HG02885 (cell line): ENCODE measurements around the gene B9D1.
"Not testable (repeated sequence)": the region's sequence is repeated elsewhere in the genome, so short reads cannot be mapped to it uniquely, and the experiment has no call there.

Experiments used
- ATAC-seq: cut with Tn5 transposase; IDR thresholded peaks from one replicate; pipeline ENCODE4 v1.9.1; 2021; ENCODE audit warnings: mild to moderate bottlenecking; ENCODE audit not compliant: unreplicated experiment, poor library complexity

Gene B9D1

GRCh38 chr17:19361326-19361725 is 1.2 kb downstream of the B9D1 start:
- no peak for ATAC-seq

GRCh38 chr17:19360772-19361171 is 1.8 kb downstream of the B9D1 start:
- ATAC-seq, result no peak

GRCh38 chr17:19359856-19360255 is 2.7 kb downstream of the B9D1 start:
- ATAC-seq, result no peak

DNA sequence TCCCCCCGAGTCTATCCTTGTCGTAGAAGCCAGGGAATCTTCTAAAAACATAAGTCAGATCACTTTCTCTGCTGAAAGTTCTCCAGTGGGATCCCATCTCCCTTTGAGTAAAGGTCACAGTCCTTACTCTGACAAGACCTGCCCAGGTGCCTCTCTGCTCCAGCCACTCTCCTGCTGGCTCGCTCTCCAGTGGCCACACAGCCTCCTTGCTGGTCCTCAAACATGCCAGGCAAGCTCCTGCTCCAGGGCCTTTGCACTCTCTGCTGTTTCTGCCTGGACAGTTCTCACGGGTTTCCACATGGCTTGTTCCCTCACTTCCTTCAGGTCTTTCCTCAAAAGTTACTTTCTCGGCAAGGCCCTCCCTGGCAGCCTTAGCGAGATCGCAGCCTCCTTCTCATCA is 3.4 kb downstream of the B9D1 start:
- no peak for ATAC-seq

DNA sequence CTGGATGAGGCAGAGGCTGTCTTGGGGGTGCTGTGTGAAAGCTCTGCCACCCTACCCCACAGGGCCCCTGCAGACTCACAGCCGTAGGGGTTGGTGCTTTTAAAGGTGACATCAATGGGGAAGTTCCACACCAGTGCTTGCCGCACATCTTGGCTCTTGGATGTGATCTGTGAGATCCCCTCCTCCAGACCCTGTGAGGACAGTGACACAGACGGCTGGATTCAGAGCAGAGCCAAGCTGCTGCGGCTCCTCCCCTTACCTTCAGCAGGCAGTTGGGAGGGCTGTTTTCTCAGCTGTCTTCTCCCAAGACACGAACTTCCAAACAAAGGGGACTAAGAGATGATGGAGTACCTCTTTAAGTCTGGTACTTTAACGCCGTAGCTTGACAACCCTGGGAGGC is 4.8 kb downstream of the B9D1 start:
- no peak for ATAC-seq

GRCh38 chr17:19357351-19357750 is 5.2 kb downstream of the B9D1 start:
- no peak for ATAC-seq

GRCh38 chr17:19354748-19355147 is 7.8 kb downstream of the B9D1 start:
- ATAC-seq, result no peak

- ATAC-seq, result not testable (repeated sequence)
Observed at GRCh38 chr17:19353401-19353800, 9.1 kb downstream of the B9D1 start.

DNA sequence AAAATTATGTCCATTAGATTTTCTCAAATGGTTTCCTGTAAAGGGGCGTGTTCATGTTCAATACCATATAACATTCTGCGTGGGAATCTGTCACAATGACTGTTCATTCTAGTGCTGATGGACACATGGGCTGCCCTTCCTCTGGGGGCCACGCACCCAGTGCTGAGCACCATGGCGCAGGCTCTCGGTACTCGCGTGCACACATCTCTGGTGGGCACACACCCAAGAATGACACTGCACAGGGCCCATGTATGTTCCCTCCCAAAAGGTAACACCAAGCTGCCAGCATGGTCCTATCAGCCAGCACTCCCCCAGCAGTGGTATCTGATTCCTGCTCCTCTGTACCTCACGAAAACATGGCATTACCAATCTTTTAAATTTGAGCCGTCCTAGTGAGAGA is 13.7 kb downstream of the B9D1 start:
- ATAC-seq, result no peak

- ATAC-seq, result no peak
Observed at GRCh38 chr17:19348081-19348650, 14.4 kb downstream of the B9D1 start.

DNA sequence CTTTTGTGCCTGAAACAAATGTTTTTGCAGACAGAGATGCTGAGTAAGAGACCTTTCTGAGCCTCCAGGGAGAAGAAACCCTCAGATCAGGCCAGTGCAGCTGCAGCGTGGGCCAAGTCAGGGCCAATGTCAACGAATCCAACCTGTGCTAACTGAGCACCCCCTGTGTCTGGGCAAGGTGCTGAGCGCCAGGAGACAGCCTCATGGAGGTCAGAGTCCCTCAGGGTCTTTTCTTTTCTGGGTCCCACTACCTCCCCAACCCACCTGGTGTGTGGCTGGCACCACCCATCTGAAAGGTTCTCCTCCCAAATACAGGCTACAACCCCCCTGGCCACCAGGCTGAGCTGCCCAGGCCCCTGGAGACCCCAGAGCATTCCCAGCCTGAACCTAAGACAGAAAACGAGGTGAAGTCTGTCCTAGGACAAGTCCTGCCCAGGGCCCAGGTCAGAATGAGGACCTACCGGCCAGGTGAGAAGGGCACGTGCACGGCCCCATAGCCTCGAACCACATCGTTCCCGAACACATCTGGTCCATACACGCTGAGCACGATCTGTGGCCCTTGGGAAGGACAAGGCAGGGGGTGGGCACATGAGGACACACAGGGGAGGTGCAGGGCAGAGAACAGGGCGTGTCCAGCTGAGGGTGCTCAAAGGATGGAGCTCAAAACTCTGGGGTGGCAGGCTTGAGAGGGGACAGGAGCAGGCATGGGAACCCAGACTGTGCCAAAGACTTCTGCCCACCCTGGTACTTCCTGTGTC is 15.0 kb downstream of the B9D1 start:
- no peak for ATAC-seq

DNA sequence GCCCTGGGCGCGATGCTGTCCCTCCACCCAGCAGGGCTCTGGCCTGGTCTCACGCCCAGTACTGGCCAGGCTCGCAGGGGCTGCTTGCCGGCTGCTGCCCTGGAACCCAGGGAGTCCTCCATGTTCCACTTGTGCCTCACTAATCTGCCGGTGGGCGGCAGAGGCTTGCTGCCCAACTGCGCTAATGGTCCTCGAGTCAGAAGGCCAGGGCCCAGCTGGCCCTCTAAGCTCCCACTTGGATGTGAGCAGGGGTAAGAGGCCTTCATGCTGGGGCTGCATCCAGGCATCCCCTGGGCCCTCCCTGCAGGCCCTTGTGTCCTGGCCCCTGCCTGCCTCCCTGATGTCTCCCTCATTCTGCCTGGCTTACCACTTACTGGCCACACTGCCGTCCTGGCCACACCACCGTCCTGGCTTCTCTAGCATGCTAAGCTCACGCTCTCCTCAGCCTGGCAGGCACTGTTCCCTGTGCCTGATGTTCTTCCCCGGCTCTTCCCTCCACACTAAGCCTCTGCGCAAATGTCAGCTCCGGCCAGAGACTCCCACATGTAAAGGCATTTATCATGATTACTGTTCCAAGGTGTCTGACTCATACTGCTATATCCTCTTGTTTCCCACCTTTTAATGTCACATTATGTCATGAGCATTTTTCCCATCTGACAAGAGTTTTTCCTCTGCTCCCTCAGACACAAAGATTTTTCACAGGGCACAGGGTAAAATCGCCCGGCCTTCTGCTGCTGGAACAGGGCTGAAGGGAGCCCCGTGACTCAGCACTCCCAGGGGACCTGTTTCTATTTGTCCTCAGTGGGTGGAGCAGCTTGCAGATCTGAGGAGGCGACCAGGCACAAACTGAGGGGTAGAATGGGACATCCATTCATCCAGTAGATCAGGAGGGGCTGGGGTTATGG is 15.9 kb downstream of the B9D1 start:
- peak; percentile 41 for ATAC-seq

DNA sequence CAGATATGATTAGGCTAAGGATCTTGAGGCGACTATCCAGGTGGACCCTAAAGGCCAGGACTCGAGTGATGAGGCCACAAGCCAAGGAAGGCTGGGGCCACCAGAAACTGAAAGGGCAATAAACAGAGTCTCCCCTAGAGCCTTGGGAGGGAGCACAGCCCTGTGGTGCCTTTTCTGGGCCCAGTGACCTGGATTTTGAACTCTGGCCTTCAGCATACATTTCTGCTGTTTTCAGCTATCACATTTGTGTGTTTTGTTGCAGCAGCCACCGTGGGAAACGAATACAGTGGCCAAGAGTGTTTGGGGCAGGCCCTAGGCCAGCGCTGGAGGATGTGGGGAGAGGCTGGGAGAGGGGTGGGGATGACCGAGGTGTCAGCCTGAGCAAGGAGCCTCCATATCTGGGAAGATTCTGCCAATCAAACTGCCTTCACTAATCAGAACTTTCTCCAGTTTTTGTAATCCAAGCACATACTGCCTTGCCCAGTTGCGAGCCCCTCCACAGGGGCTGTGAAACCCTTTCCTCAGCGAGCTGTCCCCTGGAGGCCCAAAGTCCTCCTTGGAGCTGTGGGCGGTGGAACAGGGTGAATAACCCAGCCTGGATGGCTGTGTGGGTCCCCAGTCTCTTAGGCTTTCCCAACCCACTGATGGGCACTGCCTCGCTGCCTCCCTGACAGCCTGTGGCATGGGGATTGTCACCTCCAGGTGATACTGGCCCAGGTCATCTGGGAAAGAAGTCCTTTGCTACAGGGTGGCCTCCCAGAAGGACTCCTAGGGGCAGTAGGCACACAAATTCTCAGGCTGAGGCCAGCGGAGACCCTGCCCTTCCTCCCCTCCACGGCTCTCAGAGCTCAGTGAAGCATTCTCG is 16.8 kb downstream of the B9D1 start:
- ATAC-seq, result no peak

GRCh38 chr17:19345067-19345460 is 17.5 kb downstream of the B9D1 start:
- ATAC-seq, result no peak

DNA sequence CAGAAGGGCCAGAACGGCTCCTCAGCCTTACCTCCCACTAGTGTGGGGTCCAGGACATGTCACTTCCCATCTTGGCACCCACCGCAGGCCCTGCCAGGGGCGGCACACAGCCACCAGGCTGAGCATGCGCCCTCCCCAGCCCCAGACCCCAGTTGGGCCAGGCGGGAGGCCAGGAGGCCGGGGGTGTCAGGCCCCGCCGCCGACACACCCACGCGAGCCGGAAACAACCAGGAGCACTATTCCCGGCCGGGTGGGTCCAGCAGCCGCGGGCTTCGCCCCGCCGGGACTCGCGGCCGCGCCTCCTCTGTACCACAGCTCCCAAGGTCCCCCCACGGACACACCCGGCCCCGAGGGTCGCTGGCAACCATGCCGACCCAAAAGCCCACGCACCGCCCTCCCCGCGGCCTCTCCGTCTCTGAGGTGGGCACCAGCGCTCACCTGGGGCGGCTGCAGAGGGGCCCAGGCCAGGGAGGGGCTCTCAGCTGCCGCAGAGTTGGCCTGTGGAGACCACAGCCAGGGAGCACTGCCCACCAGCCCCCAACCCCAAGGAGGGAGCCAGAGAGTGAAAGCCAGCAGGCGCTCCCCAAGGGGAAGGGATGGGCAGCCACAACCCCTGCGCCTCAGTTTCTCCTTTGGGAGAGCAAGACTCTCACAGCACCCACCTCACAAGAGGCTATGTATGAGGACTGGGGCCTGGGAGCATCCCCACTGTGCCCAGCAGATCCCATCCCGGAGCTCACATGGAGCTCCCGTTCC is 18.0 kb downstream of the B9D1 start:
- no peak for ATAC-seq

GRCh38 chr17:19343671-19344151 is 18.8 kb downstream of the B9D1 start:
- no peak for ATAC-seq

GRCh38 chr17:19343256-19343630 is 19.3 kb downstream of the B9D1 start:
- ATAC-seq, result no peak

GRCh38 chr17:19342611-19343255 is 19.8 kb downstream of the B9D1 start:
- no peak for ATAC-seq
